Epithelial cell of esophagus (primary cell): ENCODE measurements around the gene EFCAB6.
A peak's percentile ranks its signal among the peaks of the same experiment; 100 is the strongest.

Source experiments
- DNase-seq: peaks from one replicate; pipeline ENCODE4 v3.0.0; 2010; ENCODE audit warnings: low read depth
- H3K4me3 ChIP-seq: 2 replicates; pipeline ENCODE4 v1.5.1; 2011; ENCODE audit warnings: mild to moderate bottlenecking, low read length, control low read depth
- TF ChIP-seq, protein P1 (sequence below): IDR thresholded peaks from 2 replicates; pipeline ENCODE4 v1.5.1; 2011; ENCODE audit warnings: low read depth, mild to moderate bottlenecking, low read length, control low read depth, inconsistent platforms; ENCODE audit not compliant: insufficient read depth; ENCODE audit errors: missing control alignments

Gene EFCAB6

DNA sequence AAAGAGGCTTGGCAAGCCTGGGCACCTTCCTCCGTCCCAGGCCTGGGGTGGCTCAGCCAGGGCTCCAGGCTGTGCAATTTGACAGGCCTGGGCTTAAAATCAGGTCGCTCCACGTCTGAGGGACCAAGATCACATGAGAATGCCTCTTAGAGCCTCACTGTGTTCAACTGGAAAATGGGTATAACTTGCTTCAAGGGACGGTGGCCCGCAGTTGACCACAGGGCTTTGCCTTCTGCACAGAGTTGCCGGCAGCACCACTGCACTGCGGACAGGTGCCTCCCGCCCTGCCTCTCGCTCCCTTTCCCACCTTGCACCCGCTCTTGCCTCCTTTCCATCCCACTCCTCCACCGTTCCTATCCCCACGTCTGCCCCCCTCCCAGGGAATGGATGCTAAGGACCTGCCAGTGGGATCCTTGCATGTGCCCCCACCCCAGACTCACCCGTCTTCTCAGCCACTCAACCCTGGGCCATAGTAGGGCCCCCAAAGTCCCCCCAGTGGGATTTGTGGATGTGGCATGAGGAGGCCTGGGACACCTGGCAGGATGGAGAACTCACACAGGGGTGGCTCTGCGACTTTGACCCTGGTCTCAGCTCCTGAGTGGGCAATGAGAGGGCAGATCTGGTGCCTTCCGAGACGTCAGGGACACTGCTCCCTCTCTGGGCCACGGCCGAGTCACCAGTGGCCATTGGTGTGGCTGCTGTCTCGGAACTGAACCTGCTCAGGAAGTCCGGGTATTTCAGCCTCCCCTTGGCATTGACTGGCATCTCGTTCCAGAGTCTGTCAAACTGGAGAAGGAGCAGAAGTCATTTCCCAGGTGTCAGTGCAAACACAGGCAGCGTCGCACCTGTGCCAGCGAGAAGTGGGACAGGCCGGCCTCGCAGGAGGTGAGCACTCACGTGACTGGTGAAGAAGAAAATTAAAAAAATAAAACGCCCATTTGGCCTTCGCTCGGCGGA lies 272.3 kb downstream of the EFCAB6 start:
- TF ChIP-seq, protein P1, sequence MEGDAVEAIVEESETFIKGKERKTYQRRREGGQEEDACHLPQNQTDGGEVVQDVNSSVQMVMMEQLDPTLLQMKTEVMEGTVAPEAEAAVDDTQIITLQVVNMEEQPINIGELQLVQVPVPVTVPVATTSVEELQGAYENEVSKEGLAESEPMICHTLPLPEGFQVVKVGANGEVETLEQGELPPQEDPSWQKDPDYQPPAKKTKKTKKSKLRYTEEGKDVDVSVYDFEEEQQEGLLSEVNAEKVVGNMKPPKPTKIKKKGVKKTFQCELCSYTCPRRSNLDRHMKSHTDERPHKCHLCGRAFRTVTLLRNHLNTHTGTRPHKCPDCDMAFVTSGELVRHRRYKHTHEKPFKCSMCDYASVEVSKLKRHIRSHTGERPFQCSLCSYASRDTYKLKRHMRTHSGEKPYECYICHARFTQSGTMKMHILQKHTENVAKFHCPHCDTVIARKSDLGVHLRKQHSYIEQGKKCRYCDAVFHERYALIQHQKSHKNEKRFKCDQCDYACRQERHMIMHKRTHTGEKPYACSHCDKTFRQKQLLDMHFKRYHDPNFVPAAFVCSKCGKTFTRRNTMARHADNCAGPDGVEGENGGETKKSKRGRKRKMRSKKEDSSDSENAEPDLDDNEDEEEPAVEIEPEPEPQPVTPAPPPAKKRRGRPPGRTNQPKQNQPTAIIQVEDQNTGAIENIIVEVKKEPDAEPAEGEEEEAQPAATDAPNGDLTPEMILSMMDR = no peak
- no peak overlapping the region for H3K4me3 ChIP-seq
- DNase-seq = no peak

DNA sequence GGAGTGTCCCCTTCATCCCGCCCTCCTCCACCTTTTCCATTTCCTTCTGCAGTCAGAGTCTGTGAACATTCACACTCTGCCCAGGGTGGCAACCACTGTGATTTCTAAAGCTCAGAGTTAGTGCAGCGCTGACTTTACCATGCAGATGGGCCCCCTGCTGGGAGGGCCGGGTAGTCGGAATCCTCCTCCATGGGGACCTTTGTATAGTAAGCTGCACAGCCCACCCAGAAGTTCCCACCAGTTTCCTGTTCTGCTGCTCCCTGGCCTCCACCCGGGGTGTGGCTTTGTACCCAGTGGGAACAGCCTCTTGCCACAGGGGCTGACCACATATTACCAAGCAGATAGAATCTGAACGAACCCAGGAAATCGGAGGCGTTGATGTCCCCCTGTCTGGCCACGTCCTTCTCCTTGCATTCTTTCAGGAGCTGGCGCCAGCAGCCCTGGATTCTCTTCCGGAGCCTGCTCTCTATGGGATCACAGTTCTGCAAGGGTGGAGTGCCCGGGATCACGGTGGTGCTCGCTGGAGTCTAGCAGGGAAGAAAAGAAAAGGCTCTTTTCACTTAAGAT lies 275.0 kb downstream of the EFCAB6 start:
- peak; percentile 20 for DNase-seq
- TF ChIP-seq, protein P1 = peak; percentile 26
- H3K4me3 ChIP-seq = no peak overlapping the region

DNA sequence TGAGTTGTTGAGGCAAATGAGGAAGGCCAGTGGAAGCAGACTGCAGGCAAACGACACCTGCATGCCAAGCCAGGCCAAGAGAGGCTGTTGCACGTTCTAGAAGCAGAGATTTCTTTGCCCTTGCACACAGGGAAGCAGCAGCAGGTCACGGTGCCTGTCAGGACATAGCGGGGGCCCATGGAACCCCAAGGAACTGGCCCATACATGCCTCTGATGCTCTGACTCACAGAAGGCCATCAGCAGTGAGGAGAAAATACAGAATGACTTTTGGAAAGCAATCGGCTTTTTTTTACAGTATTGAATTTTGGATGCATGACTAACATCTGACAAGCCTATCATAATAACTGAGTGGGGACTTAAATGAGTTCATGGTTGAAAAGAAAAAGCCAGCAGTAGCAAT lies 276.4 kb downstream of the EFCAB6 start:
- no peak overlapping the region for H3K4me3 ChIP-seq
- TF ChIP-seq, protein P1 = no peak
- peak; percentile 92 for DNase-seq

DNA sequence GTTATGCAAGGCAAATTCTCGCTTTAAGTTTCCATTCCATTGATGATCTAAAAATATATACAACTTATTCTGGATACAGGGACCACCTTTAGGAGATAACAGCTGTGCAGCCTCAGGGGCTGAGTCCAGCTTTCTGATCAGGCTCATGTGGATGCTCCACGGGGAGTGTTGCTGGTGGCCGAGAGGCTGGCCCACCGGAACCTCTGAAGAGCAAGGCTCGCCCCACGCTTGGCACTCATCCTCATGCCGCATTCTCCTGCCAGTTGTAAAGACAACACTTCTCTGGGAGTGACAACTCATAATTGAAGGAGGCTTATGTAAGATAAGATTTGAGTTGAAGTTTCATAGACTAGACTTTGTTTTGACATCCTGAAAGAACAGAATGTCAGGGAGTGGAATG lies 276.8 kb downstream of the EFCAB6 start:
- TF ChIP-seq, protein P1 = no peak
- DNase-seq = no peak
- H3K4me3 ChIP-seq = no peak overlapping the region

DNA sequence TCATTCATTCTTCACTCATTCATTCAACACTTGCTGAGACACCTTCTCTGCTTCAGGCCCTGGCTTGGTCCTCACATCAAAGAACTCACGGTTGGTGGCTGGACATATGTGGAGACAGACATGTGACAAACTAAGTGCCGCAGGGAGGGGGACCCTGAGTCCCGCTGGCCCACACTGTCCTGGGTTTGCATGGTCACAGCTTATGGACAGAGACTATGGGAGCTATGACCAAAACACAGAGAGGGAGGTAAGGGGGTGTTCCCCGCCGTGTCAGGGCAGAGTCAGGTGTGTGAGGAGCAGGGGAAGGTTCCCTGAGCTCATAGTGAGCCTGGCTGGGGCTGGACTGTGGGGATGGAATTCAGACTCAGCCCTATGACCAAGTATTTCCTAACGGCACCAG lies 277.2 kb downstream of the EFCAB6 start:
- TF ChIP-seq, protein P1 = no peak
- peak; percentile 38 for DNase-seq
- H3K4me3 ChIP-seq = no peak overlapping the region

DNA sequence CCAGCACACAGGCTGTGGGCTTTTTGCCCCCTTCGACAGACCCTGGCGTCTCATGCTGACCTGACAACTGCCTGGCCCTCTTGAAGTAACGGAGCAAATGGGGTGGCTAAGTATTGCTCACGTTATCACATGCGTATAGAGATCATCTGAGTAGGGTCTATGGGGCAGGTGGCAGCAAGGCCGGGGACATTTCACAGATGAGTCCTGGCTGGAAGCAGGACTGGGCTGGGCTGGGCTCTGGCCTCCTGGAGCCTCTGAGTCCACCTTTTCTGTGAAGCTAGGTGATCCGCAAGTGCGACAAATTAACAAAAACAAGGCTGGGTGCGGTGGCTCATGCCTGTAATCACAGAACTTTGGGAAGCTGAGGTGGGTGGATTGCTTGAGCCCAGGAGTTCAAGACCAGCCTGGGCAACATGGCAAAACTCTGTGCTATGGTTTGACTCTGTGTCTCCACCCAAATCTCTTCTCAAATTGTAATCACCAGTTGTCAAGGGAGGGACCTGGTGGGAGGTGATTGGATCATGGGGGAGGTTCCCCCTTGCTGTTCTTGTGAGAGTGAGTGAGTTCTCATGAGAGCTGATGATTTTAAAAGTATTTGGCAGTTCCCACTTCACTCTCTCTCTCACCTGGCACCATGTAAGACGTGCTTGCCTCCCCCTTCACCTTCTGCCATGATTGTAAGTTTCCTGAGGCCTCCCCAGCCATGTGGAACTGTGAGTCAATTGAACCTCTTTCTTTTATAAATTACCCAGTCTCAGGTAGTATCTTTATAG lies 278.3 kb downstream of the EFCAB6 start:
- DNase-seq = no peak
- no peak overlapping the region for H3K4me3 ChIP-seq
- TF ChIP-seq, protein P1 = no peak
